CD4-positive, CD25-positive, alpha-beta regulatory T cell (primary cell): ENCODE data around the gene LYSMD3. TPM values are rescaled to one million over a fixed set of nuclear protein-coding genes. Genes with fewer than 3 reads are reported as not detected.

Experiments used
- ATAC-seq, 2 donors: fragments of 150-1000 bp; cut with Tn5 transposase; one replicate each; pipeline ENCODE4 v1.10.0; 2021; ENCODE audit warnings: low read depth in 2 of 2, moderate number of reproducible peaks in 2 of 2, moderate library complexity in 1 of 2
- DNase-seq, 3 donors: peaks; one replicate each; pipeline versions ENCODE4 v3.0.0 to v3.0.0-alpha.2; 2012 to 2022; ENCODE audit warnings: mixed read lengths in 1 of 3
- H3K27ac ChIP-seq: one replicate; pipeline ENCODE4 v1.7.0; 2013; ENCODE audit warnings: mild to moderate bottlenecking, low read length; ENCODE audit not compliant: insufficient read depth, poor library complexity, severe bottlenecking
- H3K27me3 ChIP-seq: one replicate; pipeline ENCODE4 v1.7.0; 2013; ENCODE audit warnings: low read length; ENCODE audit not compliant: control insufficient read depth, insufficient read depth
- H3K36me3 ChIP-seq: one replicate; pipeline ENCODE4 v1.7.0; 2013; ENCODE audit warnings: mild to moderate bottlenecking, low read length, moderate library complexity; ENCODE audit not compliant: control insufficient read depth, insufficient read depth
- H3K4me1 ChIP-seq: 2 replicates; pipeline ENCODE4 v1.7.0; 2013; ENCODE audit warnings: mild to moderate bottlenecking, low read length; ENCODE audit not compliant: insufficient read depth, control insufficient read depth, poor library complexity, severe bottlenecking
- H3K4me3 ChIP-seq: one replicate; pipeline ENCODE4 v1.7.0; 2013; ENCODE audit warnings: low read depth, mild to moderate bottlenecking, low read length, moderate library complexity
- H3K9me3 ChIP-seq, 2 experiments: 1 replicate in 1 of 2; 2 replicates in 1 of 2; pipeline ENCODE4 v1.7.0; 2013; ENCODE audit warnings: low read length in 2 of 2, mild to moderate bottlenecking in 1 of 2, moderate library complexity in 1 of 2; ENCODE audit not compliant: control insufficient read depth in 2 of 2
- H3K27ac Mint-ChIP-seq, 3 donors: one replicate each; pipeline ENCODE4 v1.8.0; 2020 to 2022; ENCODE audit warnings: mild to moderate bottlenecking in 3 of 3, mixed read lengths in 3 of 3, moderate library complexity in 2 of 3
- H3K27me3 Mint-ChIP-seq: one replicate; pipeline ENCODE4 v1.8.0; 2022; ENCODE audit warnings: mild to moderate bottlenecking, mixed read lengths
- H3K36me3 Mint-ChIP-seq: one replicate; pipeline ENCODE4 v1.8.0; 2020; ENCODE audit warnings: mixed read lengths
- H3K4me1 Mint-ChIP-seq, 4 donors: one replicate each; pipeline ENCODE4 v1.8.0; 2020 to 2022; ENCODE audit warnings: mixed read lengths in 4 of 4, mild to moderate bottlenecking in 1 of 4
- H3K4me3 Mint-ChIP-seq, 4 donors: one replicate each; pipeline ENCODE4 v1.8.0; 2020 to 2022; ENCODE audit warnings: mild to moderate bottlenecking in 4 of 4, mixed read lengths in 4 of 4, moderate library complexity in 3 of 4
- H3K9me3 Mint-ChIP-seq, 7 donors: one replicate each; pipeline ENCODE4 v1.8.0; 2020 to 2022; ENCODE audit warnings: mixed read lengths in 7 of 7, mild to moderate bottlenecking in 3 of 7, moderate library complexity in 2 of 7
- polyA plus RNA-seq, 4 donors: library from polyadenylated mRNA; unstranded; fragments of 300-500 nt; fragmentation: Illumina TruSeq; gene quantifications; one replicate each; pipeline ENCODE4 v1.2.3, GENCODE V29; 2021
- total RNA-seq: library from RNA; stranded (reverse); gene quantifications from one replicate; pipeline ENCODE4 v1.2.3, GENCODE V29; 2022

The LYSMD3 gene
- total and polyA plus RNA-seq, 5 donors from 2014 or later, result 8.3 to 34.4 (median 11.2) TPM

GRCh38 chr5:90563108-90563507 is 33.7 kb upstream of the LYSMD3 start:
- Mint-ChIP-seq H3K4me3 (no peak overlapping the region), H3K36me3 (no peaks in the 10 kb centered on the region), H3K27ac (no peak overlapping the region), H3K27me3 (peaks cover 36% of the 10 kb centered on the region), H3K9me3 (peaks cover 0 to 5% (median 0%) of the 10 kb centered on the region in 7 donors), H3K4me1 (peaks cover 0 to 2% (median 2%) of the 10 kb centered on the region in 4 donors)
- H3K36me3 ChIP-seq, result no peaks in the 10 kb centered on the region
- no peak for DNase-seq
- ATAC-seq, result no peak
- no peak overlapping the region for H3K4me3 ChIP-seq
- no peaks in the 10 kb centered on the region for H3K9me3 ChIP-seq
- H3K27me3 ChIP-seq, result peaks cover 20% of the 10 kb centered on the region
- no peak overlapping the region for H3K27ac ChIP-seq
- H3K4me1 ChIP-seq, result peaks cover 3% of the 10 kb centered on the region

- no peak overlapping the region for H3K4me3 ChIP-seq
- H3K9me3 ChIP-seq, result no peaks in the 10 kb centered on the region
- H3K4me1 ChIP-seq, result peaks cover 3% of the 10 kb centered on the region
- Mint-ChIP-seq H3K27me3 (peaks cover 41% of the 10 kb centered on the region), H3K4me1 (peaks cover 0 to 6% (median 5%) of the 10 kb centered on the region in 4 donors), H3K4me3 (no peak overlapping the region), H3K27ac (no peak overlapping the region), H3K36me3 (no peaks in the 10 kb centered on the region), H3K9me3 (peaks cover 0 to 5% (median 0%) of the 10 kb centered on the region in 7 donors)
- peaks cover 26% of the 10 kb centered on the region for H3K27me3 ChIP-seq
- no peak overlapping the region for H3K27ac ChIP-seq
- ATAC-seq (no peak), DNase-seq (no peak)
- no peaks in the 10 kb centered on the region for H3K36me3 ChIP-seq
Observed at GRCh38 chr5:90562341-90562740, 33.0 kb upstream of the LYSMD3 start.

GRCh38 chr5:90561766-90562165 is 32.4 kb upstream of the LYSMD3 start:
- H3K4me1 Mint-ChIP-seq, result peaks cover 0 to 6% (median 5%) of the 10 kb centered on the region in 4 donors
- Histone ChIP-seq H3K9me3 (no peaks in the 10 kb centered on the region), H3K27me3 (peaks cover 32% of the 10 kb centered on the region), H3K4me3 (no peak overlapping the region), H3K27ac (no peak overlapping the region), H3K4me1 (peaks cover 3% of the 10 kb centered on the region), H3K36me3 (no peaks in the 10 kb centered on the region)
- peaks cover 0 to 5% (median 0%) of the 10 kb centered on the region in 7 donors for H3K9me3 Mint-ChIP-seq
- no peak overlapping the region for H3K4me3 Mint-ChIP-seq
- H3K27ac Mint-ChIP-seq, result no peak overlapping the region
- no peak for ATAC-seq
- no peaks in the 10 kb centered on the region for H3K36me3 Mint-ChIP-seq
- H3K27me3 Mint-ChIP-seq, result peaks cover 47% of the 10 kb centered on the region
- DNase-seq, result no peak

DNA sequence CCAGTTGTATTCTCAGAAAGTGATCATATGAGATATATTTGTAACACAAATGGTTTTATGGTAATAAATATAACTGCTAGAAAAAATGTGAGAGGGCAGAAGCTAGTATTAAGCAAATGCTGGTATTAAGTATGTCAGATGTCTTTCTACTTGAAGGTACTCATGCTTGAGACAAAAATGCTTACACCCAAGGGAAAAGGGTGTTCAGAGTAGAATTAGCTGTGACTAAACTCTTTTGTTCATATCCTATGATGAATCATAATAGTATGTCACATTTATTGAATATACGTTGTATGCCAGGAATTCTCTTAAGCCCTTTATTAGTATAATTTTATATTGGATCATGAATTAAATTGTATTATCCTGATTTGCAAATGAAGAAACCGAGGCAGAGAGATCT is 31.4 kb upstream of the LYSMD3 start:
- H3K27me3 Mint-ChIP-seq, result peaks cover 57% of the 10 kb centered on the region
- no peak overlapping the region for H3K4me3 ChIP-seq
- H3K36me3 ChIP-seq, result no peaks in the 10 kb centered on the region
- H3K4me1 Mint-ChIP-seq, result peaks cover 0 to 6% (median 5%) of the 10 kb centered on the region in 4 donors
- no peaks in the 10 kb centered on the region for H3K9me3 ChIP-seq
- no peak overlapping the region for H3K27ac ChIP-seq
- peaks cover 0 to 5% (median 2%) of the 10 kb centered on the region in 7 donors for H3K9me3 Mint-ChIP-seq
- DNase-seq, result no peak
- no peaks in the 10 kb centered on the region for H3K36me3 Mint-ChIP-seq
- peaks cover 3% of the 10 kb centered on the region for H3K4me1 ChIP-seq
- H3K27ac Mint-ChIP-seq, result no peak overlapping the region
- no peak overlapping the region for H3K4me3 Mint-ChIP-seq
- no peak for ATAC-seq
- H3K27me3 ChIP-seq, result peaks cover 39% of the 10 kb centered on the region

GRCh38 chr5:90558344-90559192 is 29.2 kb upstream of the LYSMD3 start, which contains the start of gene ADGRV1:
Gene ADGRV1, plus strand, starts transcription at chr5:90558797. Its CDS starts 99 bp downstream, at chr5:90558896.
- Histone ChIP-seq H3K9me3 (no peaks in the 10 kb centered on the region), H3K4me3 (no peak within 1 kb of the TSS), H3K36me3 (no peaks in the 10 kb centered on the region), H3K27ac (no peak within 1 kb of the TSS), H3K27me3 (peaks cover 45% of the 10 kb centered on the region), H3K4me1 (peaks cover 3% of the 10 kb centered on the region)
- H3K27me3 Mint-ChIP-seq, result peaks cover 70% of the 10 kb centered on the region
- H3K27ac Mint-ChIP-seq, result peak within 1 kb of the TSS in 1 of 3 donors; percentile 44
- peak; percentile 31 to 40 for ATAC-seq
- H3K9me3 Mint-ChIP-seq, result peaks cover 0 to 4% (median 0%) of the 10 kb centered on the region in 7 donors
- no peak for DNase-seq
- H3K4me1 Mint-ChIP-seq, result peaks cover 0 to 6% (median 5%) of the 10 kb centered on the region in 4 donors
- no peaks in the 10 kb centered on the region for H3K36me3 Mint-ChIP-seq
- H3K4me3 Mint-ChIP-seq, result peak within 1 kb of the TSS in 3 of 4 donors; percentile 44 to 64 (median 60)

DNA sequence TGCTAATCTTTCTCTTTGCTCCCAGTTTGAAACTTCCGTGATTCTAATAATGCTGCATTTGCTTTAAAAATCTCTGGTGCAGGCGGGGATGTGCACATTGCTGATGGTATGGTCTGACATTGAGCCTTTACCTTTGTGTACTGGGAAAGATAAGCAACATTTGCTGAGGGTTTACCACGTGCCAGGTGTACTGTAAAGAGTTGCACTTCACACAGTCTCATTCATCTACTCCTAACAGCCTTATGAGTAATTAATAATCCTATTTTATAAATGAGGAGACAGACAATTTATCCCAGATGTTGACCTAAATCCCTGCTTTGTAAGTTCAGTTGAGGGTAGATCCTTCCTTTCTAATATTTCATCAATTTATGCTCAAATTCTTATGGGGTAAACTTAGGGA is 28.5 kb upstream of the LYSMD3 start:
- H3K9me3 Mint-ChIP-seq, result peaks cover 0 to 3% (median 0%) of the 10 kb centered on the region in 7 donors
- DNase-seq, result no peak
- H3K27ac Mint-ChIP-seq, result peak overlapping the region in 1 of 3 donors; percentile 44
- peaks cover 41% of the 10 kb centered on the region for H3K27me3 ChIP-seq
- peaks cover 0 to 6% (median 5%) of the 10 kb centered on the region in 4 donors for H3K4me1 Mint-ChIP-seq
- H3K27ac ChIP-seq, result no peak overlapping the region
- no peaks in the 10 kb centered on the region for H3K9me3 ChIP-seq
- no peak overlapping the region for H3K4me3 ChIP-seq
- peak overlapping the region in 1 of 4 donors; percentile 60 for H3K4me3 Mint-ChIP-seq
- no peak for ATAC-seq
- H3K27me3 Mint-ChIP-seq, result peaks cover 68% of the 10 kb centered on the region
- no peaks in the 10 kb centered on the region for H3K36me3 ChIP-seq
- peaks cover 3% of the 10 kb centered on the region for H3K4me1 ChIP-seq
- H3K36me3 Mint-ChIP-seq, result no peaks in the 10 kb centered on the region

DNA sequence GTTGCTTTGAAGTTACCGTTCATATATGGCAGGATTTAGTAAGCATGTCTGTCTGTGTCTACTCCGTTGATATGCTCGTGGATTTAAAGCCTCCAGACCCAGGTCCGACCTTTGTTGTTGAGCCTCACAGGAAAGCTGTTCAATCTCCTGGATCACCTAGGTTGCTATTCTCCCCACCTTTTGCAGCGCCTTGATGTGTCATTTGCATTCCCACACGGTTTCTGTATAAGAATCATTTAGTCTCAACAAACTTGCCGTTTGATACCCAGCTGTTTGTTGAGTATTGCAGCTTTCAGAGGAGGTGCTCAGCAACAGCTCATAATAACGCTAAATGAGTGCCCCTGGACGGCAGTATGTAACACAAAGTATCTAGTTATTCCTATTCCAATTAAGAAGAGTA is 28.0 kb upstream of the LYSMD3 start:
- Histone ChIP-seq H3K9me3 (no peaks in the 10 kb centered on the region), H3K27me3 (peaks cover 40% of the 10 kb centered on the region), H3K36me3 (no peaks in the 10 kb centered on the region), H3K27ac (no peak overlapping the region), H3K4me1 (peaks cover 3% of the 10 kb centered on the region), H3K4me3 (no peak overlapping the region)
- Mint-ChIP-seq H3K27ac (no peak overlapping the region), H3K9me3 (peaks cover 0 to 3% (median 0%) of the 10 kb centered on the region in 7 donors), H3K27me3 (peaks cover 69% of the 10 kb centered on the region), H3K4me1 (peaks cover 0 to 6% (median 5%) of the 10 kb centered on the region in 4 donors), H3K4me3 (no peak overlapping the region), H3K36me3 (no peaks in the 10 kb centered on the region)
- no peak for ATAC-seq
- DNase-seq, result no peak
